Measurements from ENCODE around the gene COLEC11.

DNA sequence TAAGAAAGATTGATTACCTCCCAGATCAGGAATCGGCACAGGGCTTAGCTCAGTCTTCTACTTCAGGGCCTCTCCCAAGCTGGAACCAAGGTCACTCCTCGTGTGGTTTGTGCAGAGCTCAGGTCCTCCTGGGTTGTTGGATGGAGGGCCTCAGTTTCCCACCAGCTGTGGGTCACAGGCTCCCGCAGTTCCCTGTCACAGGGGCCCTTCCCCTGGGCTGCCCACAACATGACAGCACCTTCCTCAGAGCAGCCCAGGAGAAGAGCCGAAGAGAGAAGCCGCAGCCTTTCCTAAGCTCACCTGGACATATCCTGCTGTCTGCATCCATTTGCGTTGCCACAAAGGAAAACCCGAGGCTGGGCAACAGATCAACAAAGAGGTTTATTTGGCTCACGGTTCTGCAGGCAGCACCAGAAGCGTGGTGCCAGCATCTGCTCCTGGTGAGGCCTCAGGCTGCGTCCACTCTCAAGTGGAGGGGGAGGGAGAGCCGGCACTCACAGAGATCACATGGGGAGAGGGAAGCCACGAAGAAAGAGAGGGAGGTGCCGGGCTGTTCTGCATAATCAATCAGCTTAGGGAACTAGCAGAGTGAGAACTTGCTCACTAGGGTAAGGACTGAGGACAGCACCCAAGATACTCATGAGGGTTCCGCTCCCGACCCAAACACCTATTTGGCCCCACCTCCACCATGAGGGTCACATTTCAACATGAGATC is 50.1 kb downstream of the COLEC11 start:
- TF ChIP-seq, protein P1, sequence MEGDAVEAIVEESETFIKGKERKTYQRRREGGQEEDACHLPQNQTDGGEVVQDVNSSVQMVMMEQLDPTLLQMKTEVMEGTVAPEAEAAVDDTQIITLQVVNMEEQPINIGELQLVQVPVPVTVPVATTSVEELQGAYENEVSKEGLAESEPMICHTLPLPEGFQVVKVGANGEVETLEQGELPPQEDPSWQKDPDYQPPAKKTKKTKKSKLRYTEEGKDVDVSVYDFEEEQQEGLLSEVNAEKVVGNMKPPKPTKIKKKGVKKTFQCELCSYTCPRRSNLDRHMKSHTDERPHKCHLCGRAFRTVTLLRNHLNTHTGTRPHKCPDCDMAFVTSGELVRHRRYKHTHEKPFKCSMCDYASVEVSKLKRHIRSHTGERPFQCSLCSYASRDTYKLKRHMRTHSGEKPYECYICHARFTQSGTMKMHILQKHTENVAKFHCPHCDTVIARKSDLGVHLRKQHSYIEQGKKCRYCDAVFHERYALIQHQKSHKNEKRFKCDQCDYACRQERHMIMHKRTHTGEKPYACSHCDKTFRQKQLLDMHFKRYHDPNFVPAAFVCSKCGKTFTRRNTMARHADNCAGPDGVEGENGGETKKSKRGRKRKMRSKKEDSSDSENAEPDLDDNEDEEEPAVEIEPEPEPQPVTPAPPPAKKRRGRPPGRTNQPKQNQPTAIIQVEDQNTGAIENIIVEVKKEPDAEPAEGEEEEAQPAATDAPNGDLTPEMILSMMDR (IDR thresholded peaks at IDR 0.05), result no peak
- TF ChIP-seq, protein P2, sequence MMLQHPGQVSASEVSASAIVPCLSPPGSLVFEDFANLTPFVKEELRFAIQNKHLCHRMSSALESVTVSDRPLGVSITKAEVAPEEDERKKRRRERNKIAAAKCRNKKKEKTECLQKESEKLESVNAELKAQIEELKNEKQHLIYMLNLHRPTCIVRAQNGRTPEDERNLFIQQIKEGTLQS (CRISPR knock-in tag; conservative IDR thresholded peaks at IDR 0.05), result no peak
- TF ChIP-seq SMAD3 (CRISPR knock-in tag; IDR thresholded peaks at IDR 0.05; ENCODE audit: borderline replicate concordance), result no peak
- TF ChIP-seq, protein P3, sequence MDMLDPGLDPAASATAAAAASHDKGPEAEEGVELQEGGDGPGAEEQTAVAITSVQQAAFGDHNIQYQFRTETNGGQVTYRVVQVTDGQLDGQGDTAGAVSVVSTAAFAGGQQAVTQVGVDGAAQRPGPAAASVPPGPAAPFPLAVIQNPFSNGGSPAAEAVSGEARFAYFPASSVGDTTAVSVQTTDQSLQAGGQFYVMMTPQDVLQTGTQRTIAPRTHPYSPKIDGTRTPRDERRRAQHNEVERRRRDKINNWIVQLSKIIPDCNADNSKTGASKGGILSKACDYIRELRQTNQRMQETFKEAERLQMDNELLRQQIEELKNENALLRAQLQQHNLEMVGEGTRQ (CRISPR knock-in tag; IDR thresholded peaks at IDR 0.05), result no peak
- TF ChIP-seq NR2C2 (CRISPR knock-in tag; IDR thresholded peaks at IDR 0.05), result no peak
- no peak for TF ChIP-seq ZNF121 (CRISPR knock-in tag; IDR thresholded peaks at IDR 0.05)
- TF ChIP-seq CREB1 (CRISPR knock-in tag; IDR thresholded peaks at IDR 0.05), result no peak
- TF ChIP-seq, protein P4, sequence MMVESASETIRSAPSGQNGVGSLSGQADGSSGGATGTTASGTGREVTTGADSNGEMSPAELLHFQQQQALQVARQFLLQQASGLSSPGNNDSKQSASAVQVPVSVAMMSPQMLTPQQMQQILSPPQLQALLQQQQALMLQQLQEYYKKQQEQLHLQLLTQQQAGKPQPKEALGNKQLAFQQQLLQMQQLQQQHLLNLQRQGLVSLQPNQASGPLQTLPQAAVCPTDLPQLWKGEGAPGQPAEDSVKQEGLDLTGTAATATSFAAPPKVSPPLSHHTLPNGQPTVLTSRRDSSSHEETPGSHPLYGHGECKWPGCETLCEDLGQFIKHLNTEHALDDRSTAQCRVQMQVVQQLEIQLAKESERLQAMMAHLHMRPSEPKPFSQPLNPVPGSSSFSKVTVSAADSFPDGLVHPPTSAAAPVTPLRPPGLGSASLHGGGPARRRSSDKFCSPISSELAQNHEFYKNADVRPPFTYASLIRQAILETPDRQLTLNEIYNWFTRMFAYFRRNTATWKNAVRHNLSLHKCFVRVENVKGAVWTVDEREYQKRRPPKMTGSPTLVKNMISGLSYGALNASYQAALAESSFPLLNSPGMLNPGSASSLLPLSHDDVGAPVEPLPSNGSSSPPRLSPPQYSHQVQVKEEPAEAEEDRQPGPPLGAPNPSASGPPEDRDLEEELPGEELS (CRISPR knock-in tag; IDR thresholded peaks at IDR 0.05), result no peak
- no peak for TF ChIP-seq IRF2 (CRISPR knock-in tag; IDR thresholded peaks at IDR 0.05; ENCODE audit: borderline replicate concordance, low read depth)
